ENCODE measurements around the gene SRRM5.

DNA sequence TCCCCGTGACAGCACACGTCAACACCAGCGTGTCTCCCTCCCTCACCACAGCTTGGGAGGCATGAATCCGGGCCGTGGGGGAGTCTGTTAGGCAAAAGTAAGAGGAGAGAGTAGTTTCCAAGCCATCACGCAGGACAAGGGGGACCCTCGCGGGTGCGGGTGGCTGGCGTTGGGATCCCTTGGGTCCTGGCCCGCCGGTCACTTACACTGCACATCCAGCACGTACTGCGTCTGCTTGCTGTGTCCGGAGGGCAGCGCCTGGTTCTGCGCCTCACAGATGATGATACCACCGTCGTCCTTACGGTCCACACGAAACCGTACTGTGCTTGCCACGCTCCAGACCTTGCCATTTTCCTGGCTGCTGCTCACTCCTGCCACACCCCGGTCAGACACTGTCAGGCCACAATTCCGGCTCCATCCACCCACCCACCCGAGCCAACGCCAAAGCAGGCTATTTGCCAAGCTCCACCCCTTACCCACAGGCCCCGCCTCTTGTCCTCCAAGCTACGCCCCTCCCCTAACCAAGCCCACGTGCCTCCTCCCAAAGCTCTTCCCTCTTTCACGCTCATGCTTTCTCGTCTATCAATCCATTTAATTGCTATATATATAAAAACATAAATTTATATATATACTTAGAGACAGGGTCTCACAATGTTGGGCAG lies 14.2 kb downstream of the SRRM5 start:
- TF ChIP-seq, protein P1, sequence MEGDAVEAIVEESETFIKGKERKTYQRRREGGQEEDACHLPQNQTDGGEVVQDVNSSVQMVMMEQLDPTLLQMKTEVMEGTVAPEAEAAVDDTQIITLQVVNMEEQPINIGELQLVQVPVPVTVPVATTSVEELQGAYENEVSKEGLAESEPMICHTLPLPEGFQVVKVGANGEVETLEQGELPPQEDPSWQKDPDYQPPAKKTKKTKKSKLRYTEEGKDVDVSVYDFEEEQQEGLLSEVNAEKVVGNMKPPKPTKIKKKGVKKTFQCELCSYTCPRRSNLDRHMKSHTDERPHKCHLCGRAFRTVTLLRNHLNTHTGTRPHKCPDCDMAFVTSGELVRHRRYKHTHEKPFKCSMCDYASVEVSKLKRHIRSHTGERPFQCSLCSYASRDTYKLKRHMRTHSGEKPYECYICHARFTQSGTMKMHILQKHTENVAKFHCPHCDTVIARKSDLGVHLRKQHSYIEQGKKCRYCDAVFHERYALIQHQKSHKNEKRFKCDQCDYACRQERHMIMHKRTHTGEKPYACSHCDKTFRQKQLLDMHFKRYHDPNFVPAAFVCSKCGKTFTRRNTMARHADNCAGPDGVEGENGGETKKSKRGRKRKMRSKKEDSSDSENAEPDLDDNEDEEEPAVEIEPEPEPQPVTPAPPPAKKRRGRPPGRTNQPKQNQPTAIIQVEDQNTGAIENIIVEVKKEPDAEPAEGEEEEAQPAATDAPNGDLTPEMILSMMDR (IDR thresholded peaks at IDR 0.05; ENCODE audit: low read depth, low read length), result peak; percentile 14
- TF ChIP-seq POLR2A (IDR thresholded peaks at IDR 0.05; ENCODE audit: extremely low read depth, insufficient read length), result no peak
- TF ChIP-seq, protein P2, sequence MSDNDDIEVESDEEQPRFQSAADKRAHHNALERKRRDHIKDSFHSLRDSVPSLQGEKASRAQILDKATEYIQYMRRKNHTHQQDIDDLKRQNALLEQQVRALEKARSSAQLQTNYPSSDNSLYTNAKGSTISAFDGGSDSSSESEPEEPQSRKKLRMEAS (IDR thresholded peaks at IDR 0.05; ENCODE audit: low read depth, low read length), result no peak
- no peak for TF ChIP-seq MYC (IDR thresholded peaks at IDR 0.05; ENCODE audit: low read depth, low read length)

Data from NB4 (cell line).